ENCODE measurements around the gene BANP. TPM values are rescaled to one million over a fixed set of nuclear protein-coding genes. Genes with fewer than 3 reads are reported as not detected.

Gene BANP
- total RNA-seq, 1 experiment from 2014 or later, result 22.6 TPM

- TF ChIP-seq, protein P1, sequence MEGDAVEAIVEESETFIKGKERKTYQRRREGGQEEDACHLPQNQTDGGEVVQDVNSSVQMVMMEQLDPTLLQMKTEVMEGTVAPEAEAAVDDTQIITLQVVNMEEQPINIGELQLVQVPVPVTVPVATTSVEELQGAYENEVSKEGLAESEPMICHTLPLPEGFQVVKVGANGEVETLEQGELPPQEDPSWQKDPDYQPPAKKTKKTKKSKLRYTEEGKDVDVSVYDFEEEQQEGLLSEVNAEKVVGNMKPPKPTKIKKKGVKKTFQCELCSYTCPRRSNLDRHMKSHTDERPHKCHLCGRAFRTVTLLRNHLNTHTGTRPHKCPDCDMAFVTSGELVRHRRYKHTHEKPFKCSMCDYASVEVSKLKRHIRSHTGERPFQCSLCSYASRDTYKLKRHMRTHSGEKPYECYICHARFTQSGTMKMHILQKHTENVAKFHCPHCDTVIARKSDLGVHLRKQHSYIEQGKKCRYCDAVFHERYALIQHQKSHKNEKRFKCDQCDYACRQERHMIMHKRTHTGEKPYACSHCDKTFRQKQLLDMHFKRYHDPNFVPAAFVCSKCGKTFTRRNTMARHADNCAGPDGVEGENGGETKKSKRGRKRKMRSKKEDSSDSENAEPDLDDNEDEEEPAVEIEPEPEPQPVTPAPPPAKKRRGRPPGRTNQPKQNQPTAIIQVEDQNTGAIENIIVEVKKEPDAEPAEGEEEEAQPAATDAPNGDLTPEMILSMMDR (IDR thresholded peaks at IDR 0.05), result no peak
- TF ChIP-seq POLR2AphosphoS5 (IDR thresholded peaks at IDR 0.05; ENCODE audit: low read depth, low read length) (no peak), SIN3A (IDR thresholded peaks at IDR 0.05; ENCODE audit: borderline replicate concordance, insufficient read depth, low read depth, low read length) (no peak), TCF7L2 (IDR thresholded peaks at IDR 0.05; ENCODE audit: low read depth, low read length) (no peak)
- TF ChIP-seq, protein P2, sequence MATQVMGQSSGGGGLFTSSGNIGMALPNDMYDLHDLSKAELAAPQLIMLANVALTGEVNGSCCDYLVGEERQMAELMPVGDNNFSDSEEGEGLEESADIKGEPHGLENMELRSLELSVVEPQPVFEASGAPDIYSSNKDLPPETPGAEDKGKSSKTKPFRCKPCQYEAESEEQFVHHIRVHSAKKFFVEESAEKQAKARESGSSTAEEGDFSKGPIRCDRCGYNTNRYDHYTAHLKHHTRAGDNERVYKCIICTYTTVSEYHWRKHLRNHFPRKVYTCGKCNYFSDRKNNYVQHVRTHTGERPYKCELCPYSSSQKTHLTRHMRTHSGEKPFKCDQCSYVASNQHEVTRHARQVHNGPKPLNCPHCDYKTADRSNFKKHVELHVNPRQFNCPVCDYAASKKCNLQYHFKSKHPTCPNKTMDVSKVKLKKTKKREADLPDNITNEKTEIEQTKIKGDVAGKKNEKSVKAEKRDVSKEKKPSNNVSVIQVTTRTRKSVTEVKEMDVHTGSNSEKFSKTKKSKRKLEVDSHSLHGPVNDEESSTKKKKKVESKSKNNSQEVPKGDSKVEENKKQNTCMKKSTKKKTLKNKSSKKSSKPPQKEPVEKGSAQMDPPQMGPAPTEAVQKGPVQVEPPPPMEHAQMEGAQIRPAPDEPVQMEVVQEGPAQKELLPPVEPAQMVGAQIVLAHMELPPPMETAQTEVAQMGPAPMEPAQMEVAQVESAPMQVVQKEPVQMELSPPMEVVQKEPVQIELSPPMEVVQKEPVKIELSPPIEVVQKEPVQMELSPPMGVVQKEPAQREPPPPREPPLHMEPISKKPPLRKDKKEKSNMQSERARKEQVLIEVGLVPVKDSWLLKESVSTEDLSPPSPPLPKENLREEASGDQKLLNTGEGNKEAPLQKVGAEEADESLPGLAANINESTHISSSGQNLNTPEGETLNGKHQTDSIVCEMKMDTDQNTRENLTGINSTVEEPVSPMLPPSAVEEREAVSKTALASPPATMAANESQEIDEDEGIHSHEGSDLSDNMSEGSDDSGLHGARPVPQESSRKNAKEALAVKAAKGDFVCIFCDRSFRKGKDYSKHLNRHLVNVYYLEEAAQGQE (IDR thresholded peaks at IDR 0.05; ENCODE audit: insufficient read depth in 1 of 2, low read depth in 2 of 2, low read length in 1 of 2), result no peak
- no peaks in the 10 kb centered on the region; the same call in 1 of the 2 replicates for H3K4me1 ChIP-seq (ENCODE audit: control insufficient read depth, insufficient read depth, low read length)
- H3K4me3 ChIP-seq (ENCODE audit: low read depth in 2 of 2, low read length in 2 of 2), result peak overlapping the region; percentile 14 to 43
- ChIA-PET POLR2A (no interaction called here), CTCF (no interaction called here)
- in situ Hi-C loops (cut with HindIII; ENCODE audit: low pct_unique_long_range_greater_than_20kb, low sequenced_read_pairs) (no loop called here), intact Hi-C loops (cut with micrococcal nuclease; ENCODE audit: unreplicated experiment) (no loop called here)
- peak; percentile 71 for ATAC-seq
- H3K27ac ChIP-seq (ENCODE audit: low read length), result no peak overlapping the region
- no peaks in the 10 kb centered on the region for H3K9me3 ChIP-seq (ENCODE audit: control insufficient read depth, insufficient read depth, low read depth, low read length)
- no TSS peak for BruUV-seq (replicated peaks)
- H3K27me3 ChIP-seq (ENCODE audit: control insufficient read depth, insufficient read depth, low read length), result no peaks in the 10 kb centered on the region
- DNase-seq (ENCODE audit: low read depth, low spot score), result no peak
- H3K36me3 ChIP-seq (ENCODE audit: control insufficient read depth, insufficient read depth, low read length), result no peaks in the 10 kb centered on the region; the same call in 1 of the 2 replicates
Observed at GRCh38 chr16:87945351-87946042, 5.7 kb upstream of the BANP start.

GRCh38 chr16:87946596-87947347 lies 4.5 kb upstream of the BANP start:
- Histone ChIP-seq H3K4me3 (ENCODE audit: low read depth in 2 of 2, low read length in 2 of 2) (no peak overlapping the region), H3K36me3 (ENCODE audit: control insufficient read depth, insufficient read depth, low read length) (peaks cover 2% of the 10 kb centered on the region; the same call in 1 of the 2 replicates), H3K27me3 (ENCODE audit: control insufficient read depth, insufficient read depth, low read length) (no peaks in the 10 kb centered on the region), H3K4me1 (ENCODE audit: control insufficient read depth, insufficient read depth, low read length) (no peaks in the 10 kb centered on the region; the same call in 1 of the 2 replicates), H3K9me3 (ENCODE audit: control insufficient read depth, insufficient read depth, low read depth, low read length) (no peaks in the 10 kb centered on the region), H3K27ac (ENCODE audit: low read length) (no peak overlapping the region)
- ChIA-PET CTCF (no interaction called here), POLR2A (no interaction called here)
- DNase-seq (ENCODE audit: low read depth, low spot score), result no peak
- no peak for ATAC-seq
- TF ChIP-seq, protein P2 (IDR thresholded peaks at IDR 0.05; ENCODE audit: insufficient read depth in 1 of 2, low read depth in 2 of 2, low read length in 1 of 2), result no peak
- TF ChIP-seq TCF7L2 (IDR thresholded peaks at IDR 0.05; ENCODE audit: low read depth, low read length) (no peak), POLR2AphosphoS5 (IDR thresholded peaks at IDR 0.05; ENCODE audit: low read depth, low read length) (no peak), SIN3A (IDR thresholded peaks at IDR 0.05; ENCODE audit: borderline replicate concordance, insufficient read depth, low read depth, low read length) (no peak)
- TF ChIP-seq, protein P1 (IDR thresholded peaks at IDR 0.05), result no peak
- intact Hi-C loops (cut with micrococcal nuclease; ENCODE audit: unreplicated experiment) (no loop called here), in situ Hi-C loops (cut with HindIII; ENCODE audit: low pct_unique_long_range_greater_than_20kb, low sequenced_read_pairs) (no loop called here)
- BruUV-seq (replicated peaks), result no TSS peak
